IMR-90 (cell line): Measurements from ENCODE around the gene RLN3. TPM values are rescaled to one million over a fixed set of nuclear protein-coding genes. Genes with fewer than 3 reads are reported as not detected.

ENCODE experiments used
- ATAC-seq: fragments of 200-7000 bp; cut with Tn5 transposase; 2 replicates; pipeline ENCODE4 v1.9.1; 2020; ENCODE audit warnings: low read depth, mild to moderate bottlenecking, moderate library complexity
- BruUV-seq: library from RNA; stranded (reverse); fragments of 400-500 nt; replicated peaks from 2 replicates; lab custom pipeline; 2021; lab: Mats Ljungman, UMichigan
- CTCF ChIA-PET: fragments of 300-600 bp; formaldehyde crosslinking; extraction: SDS; loops from one replicate; lab custom pipeline; 2021; ENCODE audit warnings: antibody characterized with exemption; lab: Yijun Ruan, JAX
- POLR2A ChIA-PET: fragments of 300-600 bp; sonication (Branson Sonifier 250); formaldehyde crosslinking; loops from one replicate; lab custom pipeline; 2022; ENCODE audit warnings: antibody characterized with exemption; ENCODE audit not compliant: unreplicated experiment; lab: Charles Lee
- DNase-seq: peaks from one replicate; pipeline ENCODE4 v3.0.0; 2013
- H2AFZ ChIP-seq: replicated peaks from 2 replicates; pipeline ENCODE3; 2013; ENCODE audit warnings: low read length, mild to moderate bottlenecking; ENCODE audit not compliant: poor library complexity
- H2AK5ac ChIP-seq: 2 replicates; pipeline ENCODE4 v1.6.1; 2013; ENCODE audit warnings: low read depth, low read length, inconsistent platforms
- H2AK9ac ChIP-seq: replicated peaks from 2 replicates; pipeline ENCODE3; 2013; ENCODE audit warnings: mild to moderate bottlenecking, low read depth, low read length, moderate library complexity; ENCODE audit not compliant: poor library complexity
- H2BK120ac ChIP-seq: 2 replicates; pipeline ENCODE4 v1.6.1; 2013; ENCODE audit warnings: low read depth, low read length, inconsistent platforms
- H2BK15ac ChIP-seq: 3 replicates; pipeline ENCODE4 v1.6.1; 2013; ENCODE audit warnings: low read depth, low read length, inconsistent platforms
- H2BK20ac ChIP-seq: 2 replicates; pipeline ENCODE4 v1.6.1; 2013; ENCODE audit warnings: low read depth, mild to moderate bottlenecking, inconsistent platforms, low read length, moderate library complexity
- H2BK5ac ChIP-seq: 2 replicates; pipeline ENCODE4 v1.6.1; 2013; ENCODE audit warnings: mild to moderate bottlenecking, low read depth, low read length, inconsistent platforms; ENCODE audit not compliant: poor library complexity, severe bottlenecking
- H3K14ac ChIP-seq: replicated peaks from 2 replicates; pipeline ENCODE4 v1.6.1; 2013; ENCODE audit warnings: low read depth, low read length, inconsistent platforms
- H3K18ac ChIP-seq: 2 replicates; pipeline ENCODE4 v1.6.1; 2013; ENCODE audit warnings: low read depth, low read length, control low read depth
- H3K23ac ChIP-seq: 2 replicates; pipeline ENCODE4 v1.6.1; 2013; ENCODE audit warnings: low read depth, low read length, inconsistent platforms
- H3K27ac ChIP-seq: 2 replicates; pipeline ENCODE4 v1.5.1; 2013; ENCODE audit warnings: mild to moderate bottlenecking, control low read depth, low read length; ENCODE audit not compliant: insufficient read depth
- H3K27me3 ChIP-seq: 2 replicates; pipeline ENCODE4 v1.6.1; 2013; ENCODE audit warnings: low read length; ENCODE audit not compliant: control insufficient read depth, insufficient read depth
- H3K36me3 ChIP-seq: 2 replicates; pipeline ENCODE4 v1.6.1; 2013; ENCODE audit warnings: low read length, mixed read lengths; ENCODE audit not compliant: control insufficient read depth, insufficient read depth
- H3K4ac ChIP-seq: 2 replicates; pipeline ENCODE4 v1.6.1; 2013; ENCODE audit warnings: low read depth, low read length, inconsistent platforms
- H3K4me1 ChIP-seq: 2 replicates; pipeline ENCODE4 v1.6.1; 2013; ENCODE audit warnings: low read length, mixed read lengths; ENCODE audit not compliant: control insufficient read depth, insufficient read depth
- H3K4me2 ChIP-seq: 2 replicates; pipeline ENCODE4 v1.6.1; 2013; ENCODE audit warnings: low read depth, mild to moderate bottlenecking, control low read depth, low read length, moderate library complexity
- H3K4me3 ChIP-seq: 2 replicates; pipeline ENCODE4 v1.5.1; 2013; ENCODE audit warnings: low read depth, mild to moderate bottlenecking, control low read depth, low read length, moderate library complexity; ENCODE audit not compliant: insufficient read depth
- H3K56ac ChIP-seq: 2 replicates; pipeline ENCODE4 v1.6.1; 2013; ENCODE audit warnings: low read length, inconsistent platforms; ENCODE audit not compliant: insufficient read depth; ENCODE audit errors: extremely low read depth
- H3K79me1 ChIP-seq, 2 experiments: 2 replicates each; pipeline ENCODE4 v1.6.1; 2013; ENCODE audit warnings: low read length in 2 of 2, inconsistent platforms in 1 of 2, low read depth in 1 of 2
- H3K9ac ChIP-seq: 2 replicates; pipeline ENCODE4 v1.6.1; 2013; ENCODE audit warnings: low read depth, low read length, control low read depth
- H3K9me1 ChIP-seq: 2 replicates; pipeline ENCODE4 v1.6.1; 2013; ENCODE audit warnings: low read length, inconsistent platforms; ENCODE audit not compliant: insufficient read depth
- H3K9me3 ChIP-seq: 2 replicates; pipeline ENCODE4 v1.6.1; 2013; ENCODE audit warnings: low read length; ENCODE audit not compliant: control insufficient read depth, insufficient read depth
- H4K20me1 ChIP-seq: 2 replicates; pipeline ENCODE4 v1.6.1; 2013; ENCODE audit warnings: low read length, inconsistent platforms; ENCODE audit not compliant: insufficient read depth
- H4K5ac ChIP-seq: 2 replicates; pipeline ENCODE4 v1.6.1; 2013; ENCODE audit warnings: mild to moderate bottlenecking, low read depth, low read length, control low read depth
- H4K8ac ChIP-seq, 2 experiments: 2 replicates each; pipeline ENCODE4 v1.6.1; 2013; ENCODE audit warnings: low read depth in 2 of 2, low read length in 2 of 2, control low read depth in 1 of 2, inconsistent platforms in 1 of 2
- H4K91ac ChIP-seq: 2 replicates; pipeline ENCODE4 v1.6.1; 2013; ENCODE audit warnings: low read depth, low read length, inconsistent platforms; ENCODE audit not compliant: insufficient read depth
- BHLHE40 ChIP-seq: fragments of 150-350 bp; IDR thresholded peaks from 2 replicates; pipeline ENCODE4 v1.6.1; 2016; ENCODE audit warnings: mild to moderate bottlenecking, low read depth, low read length
- CHD1 ChIP-seq: IDR thresholded peaks from 2 replicates; pipeline ENCODE4 v1.6.1; 2012; ENCODE audit warnings: low read depth, low read length, improper control_type of control experiment
- FOS ChIP-seq: fragments of 150-350 bp; IDR thresholded peaks from 2 replicates; pipeline ENCODE4 v1.6.1; 2016; ENCODE audit warnings: low read depth, low read length
- NFE2L2 ChIP-seq: fragments of 150-350 bp; IDR thresholded peaks from 2 replicates; pipeline ENCODE4 v1.6.1; 2016; ENCODE audit warnings: low read depth, mild to moderate bottlenecking, low read length
- RAD21 ChIP-seq: IDR thresholded peaks from 2 replicates; pipeline ENCODE4 v1.6.1; 2012; ENCODE audit warnings: low read length, improper control_type of control experiment
- RCOR1 ChIP-seq: IDR thresholded peaks from 2 replicates; pipeline ENCODE4 v1.6.1; 2012; ENCODE audit warnings: mild to moderate bottlenecking, low read length, improper control_type of control experiment; ENCODE audit not compliant: insufficient replicate concordance
- RFX5 ChIP-seq: IDR thresholded peaks from 2 replicates; pipeline ENCODE4 v1.8.0; 2012; ENCODE audit warnings: low read depth, mild to moderate bottlenecking, low read length, moderate library complexity
- WGBS, 2 experiments: methylation state at CpG; one replicate each; pipeline versions ENCODE4 v1.1.5 to v1.1.7; 2013; ENCODE audit warnings: missing lambda C conversion rate in 2 of 2; ENCODE audit not compliant: insufficient read length in 1 of 2; ENCODE audit errors: extremely low coverage in 2 of 2; 5-methylcytosine and 5-hydroxymethylcytosine counted together
- dilution Hi-C: fragments of 300-500 bp; cut with HindIII; formaldehyde crosslinking; loops from one replicate; pipeline ENCODE4 v1.14.3; 2018; ENCODE audit warnings: low sequenced_read_pairs; ENCODE audit not compliant: unreplicated experiment
- in situ Hi-C: fragments of 300-500 bp; cut with MboI; formaldehyde crosslinking; loops from 3 replicates; pipeline ENCODE4 v1.14.3; 2019; ENCODE audit warnings: low sequenced_read_pairs, inconsistent platforms, mixed read lengths
- intact Hi-C: fragments of 100-400 bp; cut with micrococcal nuclease; formaldehyde crosslinking; loops from 2 replicates; pipeline ENCODE4 v1.10.0; 2022
- polyA plus RNA-seq, 3 experiments: library from polyadenylated mRNA; depleted of rRNA; stranded (reverse); fragments of >200 nt; gene quantifications; 2 replicates each; pipeline ENCODE4 v1.2.3, GENCODE V29; 2012; ENCODE audit warnings: low replicate concordance in 1 of 3
- total RNA-seq: library from RNA; depleted of rRNA; stranded (reverse); fragments of >200 nt; gene quantifications from 2 replicates; pipeline ENCODE4 v1.2.3, GENCODE V29; 2012
- TF ChIP-seq, protein P1 (sequence below): fragments of 150-350 bp; IDR thresholded peaks from 2 replicates; pipeline ENCODE4 v1.6.1; 2017; ENCODE audit warnings: mild to moderate bottlenecking, antibody characterized with exemption, low read length, low read depth

The RLN3 gene
- total and polyA plus RNA-seq, 2 of the 4 experiments (the other 2 are of a cell fraction): not detected

GRCh38 chr19:14062558-14062855, 34.6 kb downstream of the RLN3 start:
- intact Hi-C loops: no loop called here
- Histone ChIP-seq H4K5ac (no peak overlapping the region), H2AFZ (no peak overlapping the region), H3K9me3 (no peaks in the 10 kb centered on the region), H3K4me3 (no peak overlapping the region), H3K9me1 (no peaks in the 10 kb centered on the region), H3K4ac (no peak overlapping the region), H3K23ac (no peak overlapping the region), H2BK5ac (no peak overlapping the region), H4K8ac (no peak overlapping the region), H3K56ac (no peak overlapping the region), H2BK120ac (no peak overlapping the region), H4K20me1 (no peaks in the 10 kb centered on the region), H3K4me2 (no peak overlapping the region), H3K79me1 (no peaks in the 10 kb centered on the region), H3K14ac (no peak overlapping the region), H2BK15ac (no peak overlapping the region), H3K36me3 (no peaks in the 10 kb centered on the region), H2AK9ac (no peak overlapping the region), H2BK20ac (no peak overlapping the region), H2AK5ac (no peak overlapping the region), H3K27ac (no peak overlapping the region), H3K9ac (no peak overlapping the region), H3K27me3 (peaks cover 27% of the 10 kb centered on the region), H3K4me1 (peaks cover 1% of the 10 kb centered on the region; the same call in 1 of the 2 replicates), H4K91ac (no peak overlapping the region), H3K18ac (no peak overlapping the region)
- WGBS, 2 experiments: 100% methylated on average over 1 of the region's 5 CpGs; no CpG with 5 or more reads in 1 of the 2 experiments
- POLR2A ChIA-PET: no interaction called here
- ATAC-seq: no peak
- BruUV-seq: no TSS peak
- CTCF ChIA-PET: no interaction called here
- no peak for TF ChIP-seq CHD1
- no peak for TF ChIP-seq NFE2L2
- no peak for TF ChIP-seq RFX5
- no peak for TF ChIP-seq BHLHE40
- no peak for TF ChIP-seq RAD21
- no peak for TF ChIP-seq FOS
- TF ChIP-seq RCOR1: no peak
- TF ChIP-seq, protein P1, sequence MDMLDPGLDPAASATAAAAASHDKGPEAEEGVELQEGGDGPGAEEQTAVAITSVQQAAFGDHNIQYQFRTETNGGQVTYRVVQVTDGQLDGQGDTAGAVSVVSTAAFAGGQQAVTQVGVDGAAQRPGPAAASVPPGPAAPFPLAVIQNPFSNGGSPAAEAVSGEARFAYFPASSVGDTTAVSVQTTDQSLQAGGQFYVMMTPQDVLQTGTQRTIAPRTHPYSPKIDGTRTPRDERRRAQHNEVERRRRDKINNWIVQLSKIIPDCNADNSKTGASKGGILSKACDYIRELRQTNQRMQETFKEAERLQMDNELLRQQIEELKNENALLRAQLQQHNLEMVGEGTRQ: no peak
- no peak for DNase-seq
- dilution Hi-C loops: no loop called here
- in situ Hi-C loops: no loop called here
